HAP-1 (cell line): ENCODE results near the gene UBR7.

Experiments used
- DNase-seq, 2 experiments: peaks; one replicate each; pipeline ENCODE4 v3.0.0-alpha.2; 2016 to 2020; ENCODE audit warnings: low spot score in 2 of 2
- H3K27me3 ChIP-seq: fragments of 250-450 bp; sonication (Bioruptor Pico); 2 replicates; pipeline ENCODE4 v1.5.1; 2020; ENCODE audit warnings: low read depth, mild to moderate bottlenecking, moderate library complexity
- H3K36me3 ChIP-seq: fragments of 250-450 bp; sonication (Bioruptor Pico); replicated peaks from 2 replicates; pipeline ENCODE4 v1.5.1; 2020; ENCODE audit warnings: mild to moderate bottlenecking
- H3K4me1 ChIP-seq: fragments of 250-450 bp; sonication (Bioruptor Pico); 2 replicates; pipeline ENCODE4 v1.5.1; 2020; ENCODE audit warnings: mild to moderate bottlenecking
- H3K4me3 ChIP-seq: fragments of 250-450 bp; sonication (Bioruptor Pico); 2 replicates; pipeline ENCODE4 v1.5.1; 2020; ENCODE audit warnings: mild to moderate bottlenecking, moderate library complexity
- H3K9me3 ChIP-seq: fragments of 250-450 bp; sonication (Bioruptor Pico); 2 replicates; pipeline ENCODE4 v1.5.1; 2020; ENCODE audit warnings: mild to moderate bottlenecking, moderate library complexity
- in situ Hi-C: fragments of 300-500 bp; cut with MboI; formaldehyde crosslinking; loops from 3 replicates; pipeline ENCODE4 v1.14.3; 2020; ENCODE audit warnings: low sequenced_read_pairs, inconsistent platforms, mixed read lengths

The UBR7 gene

DNA sequence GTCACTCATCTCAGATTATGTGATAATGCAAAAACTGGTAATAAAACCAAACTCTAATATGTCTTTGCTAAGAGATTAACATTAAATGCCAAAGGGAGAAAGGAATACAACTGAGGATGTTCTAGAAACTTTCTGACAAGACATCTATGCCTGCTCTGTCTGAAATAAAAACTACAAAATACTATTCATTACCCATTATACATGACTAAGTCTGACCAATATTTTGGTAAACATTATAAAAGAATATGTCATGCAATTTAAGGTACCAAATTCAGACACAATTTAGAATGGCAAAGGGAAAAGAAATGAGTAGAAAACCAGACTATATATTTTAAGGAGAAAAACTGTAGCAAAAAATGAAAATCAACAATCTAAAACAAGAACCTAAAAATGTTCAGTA is 39.5 kb downstream of the UBR7 start:
- Histone ChIP-seq H3K4me1 (no peaks in the 10 kb centered on the region), H3K27me3 (no peaks in the 10 kb centered on the region), H3K4me3 (no peak overlapping the region), H3K36me3 (peaks cover 9% of the 10 kb centered on the region), H3K9me3 (no peaks in the 10 kb centered on the region)
- DNase-seq, result peak in 1 of 2 experiments; percentile 5
- in situ Hi-C loops, result no loop called here

DNA sequence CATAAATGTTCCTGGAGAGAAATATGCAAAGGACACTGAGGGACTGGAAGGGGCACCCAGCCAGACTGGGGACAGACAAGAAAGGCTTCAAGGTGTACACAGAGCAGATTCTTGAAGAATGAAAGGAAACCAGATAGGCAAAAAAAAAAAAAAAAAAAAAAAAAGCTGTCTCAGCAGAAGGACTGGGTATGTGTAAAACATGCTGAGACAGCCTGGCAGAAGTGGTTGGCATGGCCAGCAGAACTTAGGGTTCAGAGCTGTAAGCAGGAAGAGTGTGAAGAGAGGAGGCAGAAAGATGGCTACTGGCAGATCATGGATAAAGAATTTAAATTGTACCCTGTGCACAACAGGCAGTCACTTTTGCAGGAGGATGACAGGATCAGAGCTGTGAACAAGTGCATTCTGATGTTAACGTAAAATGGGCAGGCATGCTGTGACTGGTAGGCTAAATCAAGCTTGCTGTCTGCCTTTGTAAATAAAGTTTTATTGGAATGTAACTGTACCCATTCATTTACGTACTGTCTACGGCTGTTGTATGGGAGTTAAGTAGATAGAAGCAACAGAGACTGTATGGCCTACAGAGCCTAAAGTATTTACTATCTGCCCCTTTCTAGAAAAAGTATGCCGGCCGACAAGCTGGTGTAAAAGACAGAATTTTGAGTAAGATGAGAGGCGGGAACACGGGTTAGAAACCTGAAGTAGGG is 42.2 kb downstream of the UBR7 start:
- H3K36me3 ChIP-seq, result peaks cover 4% of the 10 kb centered on the region; the same call in 1 of the 2 replicates
- H3K9me3 ChIP-seq, result no peaks in the 10 kb centered on the region
- no peaks in the 10 kb centered on the region for H3K27me3 ChIP-seq
- H3K4me1 ChIP-seq, result no peaks in the 10 kb centered on the region
- H3K4me3 ChIP-seq, result no peak overlapping the region
- in situ Hi-C loops, result no loop called here
- no peak for DNase-seq

DNA sequence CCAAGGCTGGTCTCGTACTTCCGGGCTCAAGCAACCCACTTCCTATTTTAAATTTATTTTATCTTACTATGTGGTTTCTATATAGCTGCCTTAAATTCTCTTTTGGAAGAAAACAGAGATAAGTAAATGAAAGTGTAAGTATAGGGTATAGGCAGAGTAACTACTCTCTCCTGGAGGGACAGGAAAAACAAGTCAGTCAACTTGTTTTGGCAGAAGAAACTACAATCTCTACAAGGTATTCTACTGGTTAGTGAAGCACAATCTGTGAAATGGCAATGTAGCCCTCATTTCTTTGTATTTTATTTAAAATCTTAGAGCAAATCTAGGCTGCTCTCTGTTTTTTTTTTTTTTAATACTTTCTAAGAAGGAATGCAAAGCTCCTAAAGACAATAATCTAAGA is 55.4 kb downstream of the UBR7 start:
- peaks cover 3% of the 10 kb centered on the region for H3K4me1 ChIP-seq
- no peaks in the 10 kb centered on the region for H3K27me3 ChIP-seq
- peaks cover 9% of the 10 kb centered on the region for H3K36me3 ChIP-seq
- no peaks in the 10 kb centered on the region for H3K9me3 ChIP-seq
- in situ Hi-C loops, result no loop called here
- no peak for DNase-seq
- no peak overlapping the region for H3K4me3 ChIP-seq

DNA sequence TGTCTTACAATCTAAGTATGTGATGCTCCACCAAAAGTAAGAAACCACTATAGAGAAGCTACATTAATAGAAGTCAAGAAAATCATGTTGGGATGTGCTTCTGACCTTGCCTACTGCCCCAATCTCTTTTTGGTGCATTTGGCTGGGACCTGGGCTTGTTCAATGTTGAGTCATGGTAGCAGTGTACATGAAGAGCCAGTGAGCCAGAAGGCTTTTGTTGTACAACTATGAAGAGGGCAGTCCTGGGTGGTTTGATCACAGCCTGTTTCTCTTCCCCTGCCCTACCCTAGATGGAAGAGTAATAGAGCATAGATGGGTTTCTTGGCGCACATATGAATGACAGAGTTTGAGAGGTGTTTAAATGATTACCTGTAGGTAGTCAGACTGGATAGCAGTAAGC is 56.4 kb downstream of the UBR7 start:
- peaks cover 11% of the 10 kb centered on the region for H3K4me1 ChIP-seq
- in situ Hi-C loops, result no loop called here
- no peaks in the 10 kb centered on the region for H3K9me3 ChIP-seq
- no peaks in the 10 kb centered on the region for H3K27me3 ChIP-seq
- H3K4me3 ChIP-seq, result no peak overlapping the region
- DNase-seq, result no peak
- peaks cover 9% of the 10 kb centered on the region for H3K36me3 ChIP-seq

DNA sequence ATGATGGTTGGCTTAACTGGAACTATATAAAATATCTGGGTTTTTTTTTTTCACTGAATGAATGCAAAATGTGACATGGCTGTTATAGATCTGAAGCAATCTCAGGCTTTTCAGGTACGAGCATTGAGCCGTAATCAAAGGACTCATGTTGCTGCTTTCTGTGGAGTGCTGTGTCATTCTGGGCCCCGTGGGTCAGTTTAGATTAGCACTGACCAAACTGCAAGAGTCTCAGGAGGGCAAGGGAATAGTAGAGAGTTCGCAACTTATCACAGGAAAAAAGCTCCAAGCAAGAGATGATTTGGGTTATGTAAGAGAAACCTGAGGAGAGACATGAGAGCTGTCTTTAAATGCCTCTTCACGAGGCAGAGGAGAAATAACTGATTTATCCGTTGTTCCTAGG is 59.1 kb downstream of the UBR7 start:
- no peak for DNase-seq

DNA sequence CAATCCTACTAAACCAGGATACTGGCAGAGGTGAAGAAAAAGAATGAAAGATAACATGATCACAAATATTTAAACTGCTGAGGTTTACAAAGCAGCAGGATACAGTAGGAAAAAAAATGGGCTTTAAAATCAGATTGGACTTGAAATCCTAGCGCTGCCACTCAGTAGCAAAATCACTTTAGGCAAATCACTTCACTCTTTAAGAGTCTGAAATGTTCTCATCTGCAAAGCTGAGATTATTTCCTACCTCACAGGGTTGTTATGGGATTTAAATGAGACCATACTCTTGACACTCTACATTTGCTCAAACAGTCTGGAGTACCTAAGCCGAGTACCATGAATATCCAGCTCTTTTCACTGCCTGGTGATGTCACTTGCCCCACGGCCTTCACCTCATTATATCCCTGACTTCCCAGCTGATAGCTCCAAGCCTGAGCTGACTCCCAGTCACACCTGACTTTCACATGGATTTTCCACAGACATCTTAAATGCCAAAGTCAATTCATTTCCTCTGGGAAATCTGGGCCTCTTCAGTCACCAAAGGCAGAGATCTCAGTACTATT is 60.2 kb downstream of the UBR7 start:
- DNase-seq, result no peak
- Histone ChIP-seq H3K27me3 (no peaks in the 10 kb centered on the region), H3K36me3 (peaks cover 10% of the 10 kb centered on the region), H3K9me3 (no peaks in the 10 kb centered on the region), H3K4me3 (no peak overlapping the region), H3K4me1 (peaks cover 12% of the 10 kb centered on the region)
- in situ Hi-C loops, result no loop called here

More for the DNA sequence above, 59.1 kb downstream of the UBR7 start:
- H3K36me3 ChIP-seq, result peaks cover 9% of the 10 kb centered on the region
- H3K27me3 ChIP-seq, result no peaks in the 10 kb centered on the region
- in situ Hi-C loops, result no loop called here
- H3K4me3 ChIP-seq, result no peak overlapping the region
- H3K4me1 ChIP-seq, result peaks cover 12% of the 10 kb centered on the region
- no peaks in the 10 kb centered on the region for H3K9me3 ChIP-seq

DNA sequence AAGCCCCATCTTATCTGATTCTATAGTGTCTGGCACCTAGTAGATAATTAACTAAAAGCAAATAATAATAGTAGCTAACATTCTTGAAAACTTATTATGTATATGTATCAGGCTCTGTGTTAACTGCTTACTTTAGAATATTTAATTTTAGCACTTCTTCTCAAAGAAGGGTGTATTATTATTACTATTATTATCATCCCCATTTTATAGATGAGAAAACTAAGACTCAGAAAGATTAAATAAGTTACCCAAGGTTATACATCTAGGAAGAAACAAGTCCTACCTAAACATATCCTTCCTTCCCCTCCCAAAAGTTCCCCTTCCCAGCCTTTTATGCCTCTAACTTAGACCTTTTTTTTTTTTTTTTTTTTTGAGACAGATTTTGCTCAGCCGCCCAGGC is 61.4 kb downstream of the UBR7 start:
- no peak overlapping the region for H3K4me3 ChIP-seq
- in situ Hi-C loops, result no loop called here
- H3K9me3 ChIP-seq, result no peaks in the 10 kb centered on the region
- H3K4me1 ChIP-seq, result peaks cover 12% of the 10 kb centered on the region
- peaks cover 7% of the 10 kb centered on the region for H3K36me3 ChIP-seq
- no peaks in the 10 kb centered on the region for H3K27me3 ChIP-seq
- DNase-seq, result no peak

DNA sequence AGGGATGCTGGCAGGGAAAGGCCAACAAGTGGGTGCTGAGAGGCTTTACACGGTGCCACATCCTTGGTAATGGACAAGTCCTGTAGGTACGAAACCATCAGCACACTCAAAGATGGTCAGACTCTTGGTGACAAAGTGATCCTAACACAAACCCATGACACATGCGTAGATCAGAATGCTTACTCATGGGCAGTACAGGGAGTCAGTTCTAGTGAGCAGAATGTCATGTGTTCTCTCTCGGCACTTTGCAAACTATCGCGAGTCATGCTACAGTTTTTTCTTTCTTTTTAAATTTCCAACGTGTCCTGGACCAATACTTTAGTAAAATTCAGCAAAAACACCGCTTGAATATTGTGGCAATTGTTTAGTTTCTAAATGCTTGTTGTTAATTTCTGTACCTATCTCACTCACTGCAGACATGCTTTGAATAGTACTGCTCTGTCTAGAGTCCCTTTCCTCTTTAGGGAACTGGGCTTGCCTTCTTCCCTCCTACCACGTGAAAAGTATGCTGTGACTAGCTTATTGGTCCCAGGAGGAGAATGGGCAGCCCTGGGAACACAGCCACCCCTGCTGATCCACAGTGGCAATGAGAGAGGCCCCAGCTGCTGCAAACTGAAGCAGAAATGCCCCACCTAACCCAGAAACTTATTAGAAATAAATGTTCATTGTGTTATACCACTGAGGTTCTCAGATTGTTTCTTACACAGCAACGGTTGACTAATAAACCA is 62.4 kb downstream of the UBR7 start:
- H3K36me3 ChIP-seq, result peaks cover 2% of the 10 kb centered on the region; the same call in 1 of the 2 replicates
- no peaks in the 10 kb centered on the region for H3K9me3 ChIP-seq
- in situ Hi-C loops, result no loop called here
- no peaks in the 10 kb centered on the region for H3K27me3 ChIP-seq
- peaks cover 12% of the 10 kb centered on the region for H3K4me1 ChIP-seq
- no peak for DNase-seq
- H3K4me3 ChIP-seq, result no peak overlapping the region

DNA sequence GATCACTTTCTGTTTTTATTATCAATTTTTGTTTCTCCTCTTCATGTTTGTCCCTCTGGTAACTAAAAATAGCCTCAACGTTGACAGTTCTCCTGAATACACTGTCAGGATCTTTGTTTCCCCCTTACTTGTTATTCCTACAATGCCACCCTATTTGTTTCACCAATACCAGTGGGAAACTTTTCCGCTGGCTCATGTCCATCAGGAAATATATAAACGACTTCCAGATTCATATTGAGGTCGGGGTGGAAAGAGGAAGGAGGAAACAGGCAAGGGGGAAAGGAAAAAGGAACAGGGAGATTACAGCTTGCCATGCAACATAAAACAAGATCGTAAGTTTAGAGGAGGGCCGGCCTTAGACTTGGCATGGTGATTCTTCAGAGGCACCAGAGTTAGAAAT is 64.1 kb downstream of the UBR7 start:
- Histone ChIP-seq H3K9me3 (no peaks in the 10 kb centered on the region), H3K27me3 (no peaks in the 10 kb centered on the region), H3K36me3 (peaks cover 2% of the 10 kb centered on the region; the same call in 1 of the 2 replicates), H3K4me3 (no peak overlapping the region), H3K4me1 (peaks cover 12% of the 10 kb centered on the region)
- in situ Hi-C loops, result no loop called here
- DNase-seq, result no peak

DNA sequence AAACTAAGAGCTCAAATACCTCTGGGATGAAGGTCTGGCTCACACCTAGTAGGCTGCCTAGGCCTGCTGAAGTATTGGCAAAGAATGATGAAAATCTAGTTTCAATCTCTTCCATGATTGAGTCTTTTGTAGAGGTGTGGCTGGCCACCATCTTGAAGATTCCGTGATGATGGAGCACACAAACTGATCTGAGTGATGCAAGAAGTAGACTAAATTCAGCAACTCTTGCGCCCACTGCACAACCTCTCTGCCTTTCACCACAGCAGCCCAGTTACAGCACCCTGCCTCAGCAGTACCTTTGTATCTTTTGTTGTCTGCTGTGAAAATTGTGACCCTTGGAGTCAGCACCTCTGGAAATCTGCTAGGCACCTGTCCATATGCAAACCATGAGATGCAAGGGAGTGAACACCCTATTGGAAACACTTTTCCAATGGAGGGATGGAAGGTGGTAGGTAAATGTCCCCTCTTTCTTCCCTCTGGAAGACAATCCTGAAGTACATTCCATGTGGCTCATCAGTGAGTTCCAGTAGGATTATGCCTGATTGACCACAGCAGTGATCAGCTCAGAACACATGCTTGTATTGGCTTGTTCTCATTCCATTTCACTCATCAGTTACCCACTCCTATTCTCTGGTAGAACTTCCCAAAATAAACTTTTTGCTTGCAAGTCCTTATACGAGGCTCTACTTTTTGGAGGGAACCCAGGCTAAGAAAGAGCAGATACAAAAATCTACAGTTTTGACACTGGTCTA is 67.2 kb downstream of the UBR7 start:
- Histone ChIP-seq H3K36me3 (peaks cover 2% of the 10 kb centered on the region; the same call in 1 of the 2 replicates), H3K27me3 (no peaks in the 10 kb centered on the region), H3K9me3 (no peaks in the 10 kb centered on the region), H3K4me3 (no peak overlapping the region), H3K4me1 (no peaks in the 10 kb centered on the region; the same call in 1 of the 2 replicates)
- in situ Hi-C loops, result no loop called here
- DNase-seq, result no peak

DNA sequence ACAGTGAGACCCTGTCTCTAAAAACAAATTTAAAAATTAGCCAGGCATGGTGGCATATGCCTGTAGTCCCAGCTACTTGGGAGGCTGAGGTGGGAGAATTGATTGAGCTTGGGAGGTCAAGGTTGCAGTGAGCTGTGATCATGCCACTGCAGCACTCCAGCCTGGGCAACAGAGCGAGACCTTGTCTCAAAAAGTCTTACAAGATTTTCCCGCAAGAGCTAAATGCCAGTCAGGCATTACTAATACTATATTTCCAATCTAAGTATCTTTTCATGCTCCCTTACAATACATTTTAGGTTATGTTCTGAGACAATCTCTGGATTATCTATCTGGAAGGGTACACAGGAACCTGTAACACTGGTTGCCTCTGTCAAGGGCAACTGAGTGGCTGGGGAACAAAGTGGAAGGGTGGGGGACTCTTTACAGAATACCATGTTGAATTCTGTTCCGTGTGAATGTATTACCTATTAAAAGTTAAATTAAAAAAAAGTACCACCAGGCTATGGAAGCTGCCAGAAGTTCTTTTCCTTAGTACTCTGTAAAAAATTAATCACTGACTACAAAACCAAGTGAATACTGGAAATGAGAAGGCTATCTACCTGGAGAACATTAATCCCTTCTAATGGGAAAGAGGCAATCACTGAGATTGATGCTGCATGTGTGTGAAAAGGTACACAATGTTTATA is 69.1 kb downstream of the UBR7 start:
- 0 out of 2 replicates have a peak, but pooled peaks cover 2% of the 10 kb centered on the region for H3K36me3 ChIP-seq
- H3K9me3 ChIP-seq, result no peaks in the 10 kb centered on the region
- no peaks in the 10 kb centered on the region for H3K27me3 ChIP-seq
- no peak overlapping the region for H3K4me3 ChIP-seq
- in situ Hi-C loops, result no loop called here
- DNase-seq, result no peak
- no peaks in the 10 kb centered on the region; the same call in 1 of the 2 replicates for H3K4me1 ChIP-seq
